Tibial nerve (tissue), 4 donors: ENCODE results near the gene PODXL2. TPM values are rescaled to one million over a fixed set of nuclear protein-coding genes. Genes with fewer than 3 reads are reported as not detected.

Source experiments
- DNase-seq, 2 donors: peaks; one replicate each; pipeline ENCODE4 v3.0.0-alpha.2; 2019; ENCODE audit warnings: low spot score in 2 of 2
- H3K27ac ChIP-seq, 4 donors: fragments of 200-600 bp; sonication (generic) in 3 of 4; one replicate each; pipeline ENCODE4 v1.5.1; 2017 to 2019; ENCODE audit warnings: mild to moderate bottlenecking in 1 of 4
- H3K27me3 ChIP-seq, 2 donors: fragments of 200-600 bp; sonication (generic) in 1 of 2; one replicate each; pipeline versions ENCODE4 v1.5.1 to v1.6.0; 2017 to 2019
- H3K36me3 ChIP-seq, 3 donors: fragments of 200-600 bp; sonication (generic); one replicate each; pipeline ENCODE4 v1.5.1; 2018 to 2019
- H3K4me1 ChIP-seq, 4 donors: fragments of 200-600 bp; sonication (generic) in 3 of 4; one replicate each; pipeline ENCODE4 v1.5.1; 2017 to 2019
- H3K4me3 ChIP-seq, 4 donors: fragments of 200-600 bp; sonication (generic) in 3 of 4; one replicate each; pipeline ENCODE4 v1.5.1; 2017 to 2019; ENCODE audit warnings: mild to moderate bottlenecking in 1 of 4, moderate library complexity in 1 of 4
- H3K9me3 ChIP-seq, 4 donors: fragments of 200-600 bp; sonication (generic) in 3 of 4; one replicate each; pipeline ENCODE4 v1.5.1; 2017 to 2019
- EP300 ChIP-seq, 2 donors: sonication (generic); formaldehyde crosslinking; IDR thresholded peaks; one replicate each; pipeline ENCODE4 v1.6.1; 2017; ENCODE audit warnings: antibody characterized with exemption in 2 of 2, mild to moderate bottlenecking in 1 of 2
- POLR2A ChIP-seq, 2 donors: fragments of 450-650 bp; IDR thresholded peaks; one replicate each; pipeline ENCODE4 v1.6.1; 2017; ENCODE audit warnings: antibody characterized with exemption in 2 of 2, mild to moderate bottlenecking in 2 of 2, moderate library complexity in 2 of 2
- WGBS, 2 donors: methylation state at CpG; one replicate each; pipeline ENCODE4 v1.1.5; 2018; 5-methylcytosine and 5-hydroxymethylcytosine counted together
- total RNA-seq, 4 donors: library from RNA; depleted of rRNA; stranded (reverse); fragments of >200 nt; gene quantifications; one replicate each; pipeline ENCODE4 v1.1.0, GENCODE V29; 2016
- TF ChIP-seq, protein P1 (sequence below), 5 experiments: fragments of 200-600 bp in 3 of 5; fragments of 450-650 bp in 2 of 5; sonication (generic) in 3 of 5; IDR thresholded peaks; one replicate each; pipeline ENCODE4 v1.5.1; 2016 to 2019; ENCODE audit warnings: antibody characterized with exemption in 5 of 5, mild to moderate bottlenecking in 3 of 5, moderate library complexity in 2 of 5

The PODXL2 gene
- total RNA-seq, 4 donors from 2014 or later, result 12.7 to 19.8 (median 14.1) TPM

DNA sequence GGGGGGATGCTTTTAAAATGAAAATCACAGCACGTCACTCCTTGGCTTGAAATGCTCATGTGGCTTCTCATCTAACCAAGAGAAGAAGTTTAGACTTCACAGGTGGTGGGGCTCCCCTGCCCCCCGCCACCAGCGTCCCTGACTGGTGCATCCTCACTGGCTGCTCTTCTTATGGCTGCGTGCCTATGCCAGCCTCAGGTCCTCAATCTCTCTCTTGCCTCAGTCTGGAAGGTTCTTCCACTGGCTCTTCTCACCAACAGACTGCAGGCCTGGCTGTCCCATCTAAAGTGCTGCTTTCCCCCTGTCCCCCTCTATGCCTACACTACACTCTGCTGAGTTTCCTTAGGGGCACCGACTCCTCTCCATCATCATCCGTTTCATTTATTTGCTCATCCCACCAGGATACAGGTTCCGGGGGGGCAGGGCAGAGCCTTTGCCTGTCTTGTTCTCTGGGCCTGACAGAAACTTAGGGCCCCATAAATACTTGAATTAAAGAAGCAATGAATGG, 64.4 kb downstream of the PODXL2 start:
- Histone ChIP-seq H3K27me3 (no peaks in the 10 kb centered on the region), H3K4me3 (no peak overlapping the region), H3K36me3 (peaks cover 0 to 35% (median 0%) of the 10 kb centered on the region in 3 donors), H3K9me3 (no peaks in the 10 kb centered on the region), H3K4me1 (peaks cover 0 to 71% (median 32%) of the 10 kb centered on the region in 4 donors), H3K27ac (no peak overlapping the region)
- TF ChIP-seq, protein P1, sequence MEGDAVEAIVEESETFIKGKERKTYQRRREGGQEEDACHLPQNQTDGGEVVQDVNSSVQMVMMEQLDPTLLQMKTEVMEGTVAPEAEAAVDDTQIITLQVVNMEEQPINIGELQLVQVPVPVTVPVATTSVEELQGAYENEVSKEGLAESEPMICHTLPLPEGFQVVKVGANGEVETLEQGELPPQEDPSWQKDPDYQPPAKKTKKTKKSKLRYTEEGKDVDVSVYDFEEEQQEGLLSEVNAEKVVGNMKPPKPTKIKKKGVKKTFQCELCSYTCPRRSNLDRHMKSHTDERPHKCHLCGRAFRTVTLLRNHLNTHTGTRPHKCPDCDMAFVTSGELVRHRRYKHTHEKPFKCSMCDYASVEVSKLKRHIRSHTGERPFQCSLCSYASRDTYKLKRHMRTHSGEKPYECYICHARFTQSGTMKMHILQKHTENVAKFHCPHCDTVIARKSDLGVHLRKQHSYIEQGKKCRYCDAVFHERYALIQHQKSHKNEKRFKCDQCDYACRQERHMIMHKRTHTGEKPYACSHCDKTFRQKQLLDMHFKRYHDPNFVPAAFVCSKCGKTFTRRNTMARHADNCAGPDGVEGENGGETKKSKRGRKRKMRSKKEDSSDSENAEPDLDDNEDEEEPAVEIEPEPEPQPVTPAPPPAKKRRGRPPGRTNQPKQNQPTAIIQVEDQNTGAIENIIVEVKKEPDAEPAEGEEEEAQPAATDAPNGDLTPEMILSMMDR (IDR thresholded peaks at IDR 0.05), result no peak
- no peak for TF ChIP-seq POLR2A (IDR thresholded peaks at IDR 0.05)
- TF ChIP-seq EP300 (IDR thresholded peaks at IDR 0.05), result no peak
- WGBS, 2 donors, result 89 to 93% methylated on average over 7 of the region's 7 CpGs
- DNase-seq, result no peak

DNA sequence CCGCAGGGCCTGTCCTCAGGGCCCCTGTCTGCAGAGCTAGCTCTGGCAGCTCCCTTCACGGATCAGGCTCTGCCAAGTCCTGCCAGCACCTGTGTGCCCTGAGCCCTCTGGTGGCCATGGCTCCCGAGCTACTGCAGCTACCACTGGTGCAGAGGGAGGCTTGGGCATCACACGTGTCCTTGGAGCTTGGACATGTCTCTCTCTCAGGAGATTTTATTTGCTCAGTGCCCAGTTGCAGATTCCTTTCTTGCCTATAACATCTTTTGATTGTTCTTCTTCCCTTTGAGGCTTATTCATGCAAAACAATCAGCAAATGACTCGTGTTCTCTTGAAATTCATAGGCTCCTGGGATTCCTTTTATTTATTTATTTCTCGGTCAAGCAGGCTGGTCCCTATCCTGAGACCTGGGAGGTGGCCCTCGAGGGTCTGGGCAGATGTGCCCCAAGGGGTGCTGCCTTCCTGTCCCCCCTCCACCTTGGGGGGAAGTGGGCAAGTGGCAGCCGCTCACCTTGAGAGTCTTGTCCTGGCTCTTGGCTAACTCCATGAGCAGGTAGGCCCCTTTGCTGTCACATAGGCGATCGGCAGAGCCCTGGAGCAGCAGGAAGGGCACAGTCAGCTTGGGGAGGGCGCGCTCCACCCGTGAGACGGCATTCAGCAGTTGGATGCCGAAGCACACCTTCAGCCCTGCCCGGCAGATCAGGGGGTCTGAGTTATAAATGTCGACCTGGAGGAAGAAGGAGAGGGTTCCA, 65.7 kb downstream of the PODXL2 start:
- DNase-seq, result no peak
- WGBS, 2 donors, result 81 to 85% methylated on average over 11 to 17 of the region's 17 CpGs
- peaks cover 0 to 71% (median 40%) of the 10 kb centered on the region in 4 donors for H3K4me1 ChIP-seq
- TF ChIP-seq EP300 (IDR thresholded peaks at IDR 0.05), result no peak
- TF ChIP-seq, protein P1 (IDR thresholded peaks at IDR 0.05), result no peak
- TF ChIP-seq POLR2A (IDR thresholded peaks at IDR 0.05), result no peak
- no peak overlapping the region for H3K27ac ChIP-seq
- H3K27me3 ChIP-seq, result no peaks in the 10 kb centered on the region
- peaks cover 0 to 35% (median 0%) of the 10 kb centered on the region in 3 donors for H3K36me3 ChIP-seq
- H3K4me3 ChIP-seq, result no peak overlapping the region
- no peaks in the 10 kb centered on the region for H3K9me3 ChIP-seq

DNA sequence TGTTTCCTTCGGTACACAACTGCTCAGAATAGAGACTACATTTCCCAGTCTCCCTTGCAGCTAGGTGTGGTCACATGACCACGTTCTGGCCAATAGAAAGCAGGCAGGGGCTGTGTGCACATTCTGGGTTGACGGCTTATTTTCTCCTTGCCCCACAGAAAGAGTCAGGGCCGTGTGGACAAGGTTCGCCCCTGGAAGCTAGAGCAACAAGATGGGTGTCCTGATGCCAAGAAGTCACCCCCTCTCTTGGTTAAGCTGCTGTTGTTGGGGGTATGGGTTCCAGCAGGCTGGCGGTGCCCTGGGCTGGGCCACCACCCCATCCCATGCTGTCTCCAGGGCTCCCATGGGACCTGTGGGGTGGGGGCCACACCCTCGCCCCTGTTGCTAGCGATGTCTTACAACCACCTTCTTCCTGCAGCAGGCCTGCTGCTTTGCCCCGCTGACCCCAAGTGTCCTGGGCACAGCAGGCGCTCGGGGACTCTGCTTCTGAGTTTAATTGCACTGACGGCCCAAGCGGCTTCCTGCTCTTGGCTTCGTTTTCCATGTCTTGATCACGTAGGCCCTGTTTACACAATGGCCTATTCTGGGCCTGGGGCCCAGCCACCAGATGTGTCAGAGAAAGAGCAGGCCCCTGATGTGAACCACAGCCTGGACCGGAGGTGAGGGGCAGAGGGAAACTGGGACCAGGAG, 68.7 kb downstream of the PODXL2 start:
- Histone ChIP-seq H3K27ac (peak overlapping the region; percentile 50 to 87 (median 80)), H3K4me3 (peak overlapping the region in 1 of 4 donors; percentile 28), H3K27me3 (no peaks in the 10 kb centered on the region), H3K4me1 (peaks cover 4 to 75% (median 30%) of the 10 kb centered on the region in 4 donors), H3K36me3 (peaks cover 0 to 15% (median 0%) of the 10 kb centered on the region in 3 donors), H3K9me3 (no peaks in the 10 kb centered on the region)
- WGBS, 2 donors, result 37 to 45% methylated on average over 13 to 16 of the region's 16 CpGs
- DNase-seq, result peak; percentile 69 to 79
- TF ChIP-seq POLR2A (IDR thresholded peaks at IDR 0.05), result no peak
- TF ChIP-seq EP300 (IDR thresholded peaks at IDR 0.05), result peak in 1 of 2 donors; percentile 84
- TF ChIP-seq, protein P1 (IDR thresholded peaks at IDR 0.05), result no peak

DNA sequence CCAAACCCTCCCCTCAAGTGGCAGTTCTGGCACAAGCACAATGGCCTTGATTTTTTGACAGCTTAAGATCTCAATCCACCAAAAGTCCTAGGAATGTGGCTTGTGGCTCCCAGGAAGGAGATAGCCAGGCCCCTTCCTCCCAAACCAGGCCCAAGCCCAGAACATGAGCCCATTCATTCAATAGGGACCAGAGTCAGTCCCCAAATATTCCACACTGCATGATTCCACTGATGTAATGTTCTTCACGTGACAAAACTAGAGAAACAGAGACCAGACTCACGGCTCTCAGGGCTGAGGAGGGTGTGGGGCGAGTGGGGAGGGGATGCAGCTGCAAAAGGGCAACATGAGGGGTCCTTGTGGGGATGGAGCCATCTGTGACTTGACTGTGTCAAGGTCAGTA, 69.3 kb downstream of the PODXL2 start:
- WGBS, 2 donors, result 44 to 57% methylated on average over 3 of the region's 3 CpGs
- Histone ChIP-seq H3K9me3 (no peaks in the 10 kb centered on the region), H3K4me1 (peaks cover 4 to 75% (median 30%) of the 10 kb centered on the region in 4 donors), H3K27ac (peak overlapping the region; percentile 50 to 87 (median 80)), H3K36me3 (peaks cover 0 to 10% (median 0%) of the 10 kb centered on the region in 3 donors), H3K4me3 (no peak overlapping the region), H3K27me3 (no peaks in the 10 kb centered on the region)
- TF ChIP-seq POLR2A (IDR thresholded peaks at IDR 0.05), result no peak
- TF ChIP-seq EP300 (IDR thresholded peaks at IDR 0.05), result no peak
- no peak for DNase-seq

DNA sequence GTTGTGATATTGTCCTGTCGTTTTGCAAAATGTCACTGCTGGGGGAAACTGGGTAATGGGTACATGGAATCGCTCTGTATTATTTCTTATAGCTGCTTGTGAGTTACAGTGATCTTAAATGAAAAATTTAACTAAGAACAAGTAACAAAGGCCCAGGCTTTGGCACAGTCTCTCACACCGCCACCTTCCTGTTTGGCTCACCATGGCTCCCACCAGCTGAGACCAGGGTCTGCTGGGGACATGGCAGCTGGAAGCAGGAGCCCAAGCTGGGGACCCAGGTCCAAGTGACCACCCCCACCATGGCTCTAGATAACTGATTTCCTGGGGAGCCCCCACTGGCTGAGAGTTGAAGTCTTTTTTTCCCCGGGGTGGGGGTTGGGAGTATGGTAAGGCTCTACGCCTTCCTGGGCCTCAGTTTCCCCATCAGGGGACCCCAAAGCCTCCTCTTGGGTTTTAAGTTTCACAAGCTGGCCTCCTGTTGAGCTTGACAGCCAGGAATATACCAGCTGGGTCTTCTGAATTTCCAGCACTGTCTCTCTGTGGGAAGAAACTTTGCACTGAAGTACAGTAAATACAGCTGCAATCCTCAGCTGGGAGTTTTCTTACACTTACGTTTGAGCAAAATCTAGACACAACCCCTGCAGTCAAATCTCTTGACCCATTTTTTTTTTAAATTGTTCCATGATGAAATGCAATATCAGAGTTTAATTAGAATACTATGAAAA, 69.9 kb downstream of the PODXL2 start:
- no peak for DNase-seq
- Histone ChIP-seq H3K4me3 (no peak overlapping the region), H3K4me1 (peaks cover 4 to 73% (median 30%) of the 10 kb centered on the region in 4 donors), H3K27me3 (no peaks in the 10 kb centered on the region), H3K9me3 (no peaks in the 10 kb centered on the region), H3K27ac (peak overlapping the region in 3 of 4 donors; percentile 76 to 87 (median 84)), H3K36me3 (peaks cover 0 to 4% (median 0%) of the 10 kb centered on the region in 3 donors)
- 62 to 79% methylated on average over 6 of the region's 6 CpGs for WGBS, 2 donors
- TF ChIP-seq, protein P1 (IDR thresholded peaks at IDR 0.05), result no peak
- no peak for TF ChIP-seq EP300 (IDR thresholded peaks at IDR 0.05)
- TF ChIP-seq POLR2A (IDR thresholded peaks at IDR 0.05), result no peak
